Thyroid gland (tissue), 4 donors: ENCODE results near the gene ACLY. TPM values are rescaled to one million over a fixed set of nuclear protein-coding genes. Genes with fewer than 3 reads are reported as not detected.
"Not testable (repeated sequence)": the region's sequence is repeated elsewhere in the genome, so short reads cannot be mapped to it uniquely, and the experiment has no call there.

ENCODE experiments used
- DNase-seq, 2 donors: peaks; one replicate each; pipeline ENCODE4 v3.0.0-alpha.2; 2019
- H3K27ac ChIP-seq, 3 donors: fragments of 200-600 bp; sonication (generic); 1 replicate in 2 of 3; 2 replicates in 1 of 3; pipeline ENCODE4 v1.5.1; 2016 to 2019; ENCODE audit warnings: mild to moderate bottlenecking in 1 of 3, moderate library complexity in 1 of 3
- H3K27me3 ChIP-seq: fragments of 200-600 bp; sonication (generic); one replicate; pipeline ENCODE4 v1.5.1; 2019
- H3K36me3 ChIP-seq, 2 donors: fragments of 200-600 bp; sonication (generic); one replicate each; pipeline ENCODE4 v1.5.1; 2016 to 2019
- H3K4me1 ChIP-seq, 2 donors: fragments of 200-600 bp; sonication (generic); one replicate each; pipeline ENCODE4 v1.5.1; 2017 to 2019
- H3K4me3 ChIP-seq, 3 donors: fragments of 200-600 bp; sonication (generic); replicated peaks in 1 of 3; 1 replicate in 2 of 3; 2 replicates in 1 of 3; pipeline ENCODE4 v1.5.1; 2016; ENCODE audit warnings: mild to moderate bottlenecking in 1 of 3
- H3K9me3 ChIP-seq: fragments of 200-600 bp; sonication (generic); one replicate; pipeline ENCODE4 v1.5.1; 2017
- POLR2A ChIP-seq, 2 donors: fragments of 450-650 bp; IDR thresholded peaks; one replicate each; pipeline ENCODE4 v1.6.1; 2017; ENCODE audit warnings: antibody characterized with exemption in 2 of 2, mild to moderate bottlenecking in 2 of 2, moderate library complexity in 1 of 2
- WGBS, 2 donors: methylation state at CpG; one replicate each; pipeline ENCODE4 v1.1.5; 2017; 5-methylcytosine and 5-hydroxymethylcytosine counted together
- intact Hi-C: fragments of 100-400 bp; cut with DNase I; formaldehyde crosslinking; loops from one replicate; pipeline ENCODE4 v1.15.1; 2023
- total RNA-seq, 4 donors: library from RNA; depleted of rRNA; stranded (reverse); fragments of >200 nt; gene quantifications; one replicate each; pipeline ENCODE4 v1.2.3, GENCODE V29; 2016
- TF ChIP-seq, protein P1 (sequence below), 6 experiments: fragments of 200-600 bp in 3 of 6; fragments of 450-650 bp in 3 of 6; sonication (generic) in 3 of 6; IDR thresholded peaks; one replicate each; pipeline ENCODE4 v1.5.1; 2016 to 2019; ENCODE audit warnings: antibody characterized with exemption in 6 of 6, mild to moderate bottlenecking in 2 of 6, inconsistent platforms in 1 of 6, moderate library complexity in 1 of 6

The ACLY gene
- total RNA-seq, 4 donors from 2014 or later: 62.6 to 85.2 (median 78.8) TPM

GRCh38 chr17:41932816-41933389, 14.2 kb upstream of the ACLY start:
- no peak overlapping the region for H3K4me3 ChIP-seq
- WGBS, 2 donors: 18% methylated on average over 2 of the region's 2 CpGs
- TF ChIP-seq, protein P1, sequence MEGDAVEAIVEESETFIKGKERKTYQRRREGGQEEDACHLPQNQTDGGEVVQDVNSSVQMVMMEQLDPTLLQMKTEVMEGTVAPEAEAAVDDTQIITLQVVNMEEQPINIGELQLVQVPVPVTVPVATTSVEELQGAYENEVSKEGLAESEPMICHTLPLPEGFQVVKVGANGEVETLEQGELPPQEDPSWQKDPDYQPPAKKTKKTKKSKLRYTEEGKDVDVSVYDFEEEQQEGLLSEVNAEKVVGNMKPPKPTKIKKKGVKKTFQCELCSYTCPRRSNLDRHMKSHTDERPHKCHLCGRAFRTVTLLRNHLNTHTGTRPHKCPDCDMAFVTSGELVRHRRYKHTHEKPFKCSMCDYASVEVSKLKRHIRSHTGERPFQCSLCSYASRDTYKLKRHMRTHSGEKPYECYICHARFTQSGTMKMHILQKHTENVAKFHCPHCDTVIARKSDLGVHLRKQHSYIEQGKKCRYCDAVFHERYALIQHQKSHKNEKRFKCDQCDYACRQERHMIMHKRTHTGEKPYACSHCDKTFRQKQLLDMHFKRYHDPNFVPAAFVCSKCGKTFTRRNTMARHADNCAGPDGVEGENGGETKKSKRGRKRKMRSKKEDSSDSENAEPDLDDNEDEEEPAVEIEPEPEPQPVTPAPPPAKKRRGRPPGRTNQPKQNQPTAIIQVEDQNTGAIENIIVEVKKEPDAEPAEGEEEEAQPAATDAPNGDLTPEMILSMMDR (IDR thresholded peaks at IDR 0.05): no peak
- TF ChIP-seq POLR2A (IDR thresholded peaks at IDR 0.05): no peak
- no peak for DNase-seq
- peaks cover 16 to 20% of the 10 kb centered on the region in 2 donors for H3K4me1 ChIP-seq
- peaks cover 0 to 5% of the 10 kb centered on the region in 2 donors for H3K36me3 ChIP-seq
- intact Hi-C loops: no loop called here
- peak overlapping the region; percentile 39 to 64 (median 45) for H3K27ac ChIP-seq
- H3K9me3 ChIP-seq: no peaks in the 10 kb centered on the region
- no peaks in the 10 kb centered on the region for H3K27me3 ChIP-seq

DNA sequence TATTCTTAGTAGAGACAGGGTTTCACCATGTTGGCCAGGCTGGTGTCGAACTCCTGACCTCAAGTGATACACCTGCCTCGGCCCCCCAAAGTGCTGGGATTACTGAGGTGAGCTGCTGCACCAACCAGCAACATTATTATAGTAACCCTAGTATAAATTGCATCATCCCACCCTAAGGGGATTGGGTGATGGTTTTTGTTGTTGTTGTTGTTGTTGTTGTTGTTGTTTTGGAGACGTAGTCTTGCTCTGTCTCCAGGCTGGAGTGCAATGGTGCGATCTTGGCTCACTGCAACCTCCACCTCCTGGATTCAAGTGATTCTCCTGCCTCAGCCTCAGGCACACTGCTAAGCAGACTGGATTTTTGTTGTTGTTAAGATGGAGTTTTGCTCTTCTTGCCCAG, 13.0 kb upstream of the ACLY start:
- 71 to 72% methylated on average over 4 of the region's 4 CpGs for WGBS, 2 donors

GRCh38 chr17:41930833-41931156, 12.0 kb upstream of the ACLY start:
- H3K4me1 ChIP-seq: peaks cover 16 to 20% of the 10 kb centered on the region in 2 donors

More for the DNA sequence above, 13.0 kb upstream of the ACLY start:
- intact Hi-C loops, H3K27me3 ChIP-seq, H3K4me3 ChIP-seq, H3K36me3 ChIP-seq, H3K9me3 ChIP-seq, H3K27ac ChIP-seq, DNase-seq: not testable (repeated sequence)
- H3K4me1 ChIP-seq: peaks cover 16 to 20% of the 10 kb centered on the region in 2 donors

GRCh38 chr17:41930009-41930832, 11.5 kb upstream of the ACLY start, which contains the start of gene ODAD4:
ODAD4 (plus strand) TSS chr17:41930617; CDS start chr17:41930724, 107 bp downstream.
- intact Hi-C loops: no loop called here
- Histone ChIP-seq H3K4me1 (peaks cover 16 to 20% of the 10 kb centered on the region in 2 donors), H3K27ac (peak within 1 kb of the TSS; percentile 70 to 81 (median 71)), H3K4me3 (peak within 1 kb of the TSS; percentile 33 to 40 (median 36)), H3K36me3 (no peaks in the 10 kb centered on the region), H3K27me3 (no peaks in the 10 kb centered on the region), H3K9me3 (no peaks in the 10 kb centered on the region)
- DNase-seq: peak; percentile 97 to 98
- WGBS, 2 donors: 2% methylated on average over 43 of the region's 43 CpGs
- TF ChIP-seq, protein P1 (IDR thresholded peaks at IDR 0.05): peak in 5 of 6 experiments; percentile 24 to 63 (median 58)
- TF ChIP-seq POLR2A (IDR thresholded peaks at IDR 0.05): peak in 1 of 2 donors; percentile 92

More at GRCh38 chr17:41930833-41931156, 12.0 kb upstream of the ACLY start:
- DNase-seq, intact Hi-C loops, H3K27me3 ChIP-seq, H3K9me3 ChIP-seq, H3K36me3 ChIP-seq: not testable (repeated sequence)
- 51 to 52% methylated on average over 18 of the region's 18 CpGs for WGBS, 2 donors
- H3K4me3 ChIP-seq: peak overlapping the region in 2 of 3 donors; percentile 33 to 40
- H3K27ac ChIP-seq: peak overlapping the region in 2 of 3 donors; percentile 71 to 81

DNA sequence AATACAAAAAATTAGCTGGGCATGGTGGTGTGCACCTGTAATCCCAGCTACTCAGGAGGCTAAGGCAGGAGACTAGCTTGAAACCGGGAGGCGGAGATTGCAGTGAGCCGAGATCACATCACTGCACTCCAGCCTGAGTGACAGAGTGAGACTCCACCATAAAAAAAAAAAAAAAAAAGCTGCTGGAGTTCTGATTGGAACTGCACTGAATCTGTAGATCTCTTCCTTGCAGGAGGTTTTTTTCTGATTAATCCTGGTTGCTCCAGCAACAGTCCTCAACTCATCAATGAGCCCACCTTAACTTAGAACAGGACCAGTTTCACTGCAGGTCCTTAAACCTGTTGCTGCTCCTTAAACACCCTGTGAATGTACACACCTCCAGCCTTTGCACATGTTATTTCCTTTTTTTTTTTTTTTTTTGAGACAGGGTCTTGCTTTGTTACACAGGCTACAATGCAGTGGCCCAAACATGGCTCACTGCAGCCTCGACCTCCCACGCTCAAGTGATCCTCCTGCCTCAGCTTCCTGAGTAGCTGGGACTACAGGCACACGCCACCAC, 10.0 kb upstream of the ACLY start:
- no peaks in the 10 kb centered on the region for H3K27me3 ChIP-seq
- no peak for TF ChIP-seq POLR2A (IDR thresholded peaks at IDR 0.05)
- TF ChIP-seq, protein P1 (IDR thresholded peaks at IDR 0.05): no peak
- no peaks in the 10 kb centered on the region for H3K9me3 ChIP-seq
- H3K27ac ChIP-seq: no peak overlapping the region
- H3K4me3 ChIP-seq: no peak overlapping the region
- peaks cover 16 to 20% of the 10 kb centered on the region in 2 donors for H3K4me1 ChIP-seq
- no peak for DNase-seq
- intact Hi-C loops: no loop called here
- WGBS, 2 donors: 81% methylated on average over 6 of the region's 6 CpGs
- no peaks in the 10 kb centered on the region for H3K36me3 ChIP-seq
